K562 (cell line): Measurements from ENCODE around the gene MEOX2. TPM values are rescaled to one million over a fixed set of nuclear protein-coding genes. Genes with fewer than 3 reads are reported as not detected.

ENCODE experiments used
- ATAC-seq: fragments of 200-7000 bp; cut with Tn5 transposase; 3 replicates; pipeline ENCODE4 v1.9.1; 2020; ENCODE audit warnings: moderate library complexity
- BruUV-seq: library from RNA; stranded (reverse); fragments of 400-500 nt; replicated peaks from 2 replicates; lab custom pipeline; 2021; lab: Mats Ljungman, UMichigan
- CTCF ChIA-PET: fragments of 300-600 bp; formaldehyde crosslinking; extraction: SDS; loops from one replicate; lab custom pipeline; 2021; ENCODE audit warnings: low intra/inter-chr PET ratio; lab: Yijun Ruan, JAX
- POLR2A ChIA-PET: fragments of 300-600, 350-650 bp; sonication (Branson Sonifier 250); formaldehyde crosslinking; extraction: SDS; loops from one replicate; lab custom pipeline; 2021; ENCODE audit warnings: antibody characterized with exemption, inconsistent platforms; lab: Yijun Ruan, JAX
- DNase-seq, 4 experiments: peaks; one replicate each; pipeline versions ENCODE4 v3.0.0 to v3.0.0-alpha.2; 2011 to 2018; ENCODE audit warnings: low spot score in 3 of 4, mixed read lengths in 3 of 4; ENCODE audit errors: extremely low read depth in 1 of 4
- FAIRE-seq: peaks from 2 replicates; lab custom pipeline; 2011; peaks lifted over from hg19 to GRCh38; lab: Jason Lieb, UNC
- H2AFZ ChIP-seq: 2 replicates; pipeline ENCODE4 v1.6.0; 2011; ENCODE audit warnings: low read depth, low read length, control low read depth, inconsistent platforms
- H3K27ac ChIP-seq: fragments of 200-600 bp; 3 replicates; pipeline ENCODE4 v1.8.0; 2011; ENCODE audit warnings: low read depth, mild to moderate bottlenecking, control low read depth, inconsistent platforms, low read length, moderate library complexity, mixed read lengths; ENCODE audit errors: extremely low read depth
- H3K27me3 ChIP-seq, 2 experiments: fragments of 300-600 bp in 1 of 2; 2 replicates in 1 of 2; 3 replicates in 1 of 2; pipeline versions ENCODE4 v1.6.0 to v1.8.0; 2011; ENCODE audit warnings: inconsistent platforms in 2 of 2, low read length in 2 of 2, mild to moderate bottlenecking in 1 of 2, mixed read lengths in 1 of 2, moderate library complexity in 1 of 2; ENCODE audit not compliant: control insufficient read depth in 2 of 2, insufficient read depth in 2 of 2
- H3K36me3 ChIP-seq: fragments of 300-600 bp; 3 replicates; pipeline ENCODE4 v1.8.0; 2011; ENCODE audit warnings: mild to moderate bottlenecking, low read length, inconsistent platforms; ENCODE audit not compliant: control insufficient read depth, insufficient read depth
- H3K4me1 ChIP-seq, 2 experiments: fragments of 200-600 bp in 1 of 2; replicated peaks in 1 of 2; 2 replicates in 1 of 2; 3 replicates in 1 of 2; pipeline versions ENCODE4 v1.5.1 to v1.8.0; 2011; ENCODE audit warnings: inconsistent platforms in 2 of 2, low read length in 2 of 2, mild to moderate bottlenecking in 1 of 2, mixed read lengths in 1 of 2, moderate library complexity in 1 of 2; ENCODE audit not compliant: control insufficient read depth in 2 of 2, insufficient read depth in 2 of 2
- H3K4me2 ChIP-seq: 2 replicates; pipeline ENCODE4 v1.6.1; 2011; ENCODE audit warnings: low read length, control low read depth, inconsistent platforms, mixed read lengths; ENCODE audit not compliant: insufficient read depth
- H3K4me3 ChIP-seq: fragments of 200-600 bp; sonication (generic), shearing (Covaris generic); 2 replicates; pipeline ENCODE4 v1.5.1; 2016; ENCODE audit warnings: control low read depth, inconsistent platforms
- H3K79me2 ChIP-seq: fragments of 200-600 bp; 3 replicates; pipeline ENCODE4 v1.8.0; 2011; ENCODE audit warnings: low read length, inconsistent platforms; ENCODE audit not compliant: control insufficient read depth, insufficient read depth
- H3K9ac ChIP-seq, 2 experiments: 2 replicates each; pipeline versions ENCODE4 v1.6.0 to v1.6.1; 2011; ENCODE audit warnings: low read depth in 2 of 2, low read length in 2 of 2, control low read depth in 1 of 2, inconsistent platforms in 1 of 2, mild to moderate bottlenecking in 1 of 2, mixed read lengths in 1 of 2; ENCODE audit not compliant: insufficient read depth in 1 of 2
- H3K9me1 ChIP-seq: one replicate; pipeline ENCODE4 v1.6.0; 2011; ENCODE audit warnings: inconsistent platforms, mild to moderate bottlenecking, low read length, moderate library complexity; ENCODE audit not compliant: control insufficient read depth, insufficient read depth
- H3K9me3 ChIP-seq: replicated peaks from 2 replicates; pipeline ENCODE4 v1.5.1; 2011; ENCODE audit warnings: low read depth, low read length, inconsistent platforms; ENCODE audit not compliant: control insufficient read depth, insufficient read depth
- H4K20me1 ChIP-seq: replicated peaks from 2 replicates; pipeline ENCODE4 v1.6.1; 2011; ENCODE audit warnings: low read length, inconsistent platforms, mixed read lengths; ENCODE audit not compliant: control insufficient read depth, insufficient read depth
- FOXP1 ChIP-seq: sonication (generic); formaldehyde crosslinking; IDR thresholded peaks from 2 replicates; pipeline ENCODE4 v1.8.0; 2022; ENCODE audit warnings: mild to moderate bottlenecking, missing genetic modification reagents
- HDAC6 ChIP-seq: IDR thresholded peaks from 2 replicates; pipeline ENCODE4 v1.6.1; 2012; ENCODE audit warnings: low read depth, mild to moderate bottlenecking, control low read depth, inconsistent platforms, low read length, moderate library complexity
- SRSF3 ChIP-seq: fragments of 200-400 bp; formaldehyde crosslinking; IDR thresholded peaks from 2 replicates; pipeline ENCODE4 v1.6.1; 2016; ENCODE audit warnings: mild to moderate bottlenecking, low read length, moderate library complexity; ENCODE audit not compliant: insufficient read depth
- ZNF830 ChIP-seq: fragments of 250-450 bp; sonication (Bioruptor Pico); IDR thresholded peaks from 2 replicates; pipeline ENCODE4 v1.5.0; 2021; ENCODE audit warnings: mild to moderate bottlenecking
- WGBS: fragments of 100-300 bp; shearing (Covaris generic); methylation state at CpG from one replicate; pipeline ENCODE4 v1.1.6; 2016; ENCODE audit warnings: low coverage, mixed read lengths; ENCODE audit not compliant: insufficient coverage; ENCODE audit errors: missing lambda C conversion rate; 5-methylcytosine and 5-hydroxymethylcytosine counted together
- in situ Hi-C: fragments of 300-500 bp; cut with MboI; formaldehyde crosslinking; loops from 4 replicates; pipeline ENCODE4 v1.15.0; 2018; ENCODE audit warnings: inconsistent platforms, mixed read lengths
- intact Hi-C: fragments of 100-400 bp; cut with micrococcal nuclease; formaldehyde crosslinking; loops from 2 replicates; pipeline ENCODE4 v1.14.2; 2022
- polyA plus RNA-seq, 8 experiments: library from polyadenylated mRNA; depleted of rRNA in 4 of 8; stranded (reverse) in 5 of 8; unstranded in 3 of 8; fragments of >200 nt; fragmentation: Nextera tagmentation in 2 of 8; fragmentation: Illumina TruSeq in 1 of 8; extraction: Ambion mirVana in 2 of 8; extraction: Trizol in 1 of 8; gene quantifications; 2 replicates each; pipeline versions ENCODE4 v1.2.1 to v1.2.3, GENCODE V29; 2011 to 2014; ENCODE audit warnings: inconsistent platforms in 1 of 8, missing spikeins in 1 of 8
- total RNA-seq, 7 experiments: library from RNA; depleted of rRNA in 6 of 7; stranded (reverse); fragments of >200 nt in 6 of 7; fragmentation: Illumina TruSeq in 2 of 7; extraction: Trizol in 2 of 7; gene quantifications; 2 replicates each; pipeline versions ENCODE4 v1.2.1 to v1.2.3, GENCODE V29; 2011 to 2021; ENCODE audit warnings: low replicate concordance in 1 of 7
- TF ChIP-seq, protein P1 (sequence below): sonication (generic); formaldehyde crosslinking; IDR thresholded peaks from 2 replicates; pipeline ENCODE4 v1.8.1; 2023; ENCODE audit warnings: mild to moderate bottlenecking, missing genetic modification reagents
- TF ChIP-seq, protein P2 (sequence below), 2 experiments: fragments of 450-650 bp; IDR thresholded peaks; 2 replicates each; pipeline ENCODE4 v1.6.1; 2018; ENCODE audit warnings: mild to moderate bottlenecking in 2 of 2, low read depth in 1 of 2; ENCODE audit not compliant: partially characterized antibody in 2 of 2
- TF ChIP-seq, protein P3 (sequence below): fragments of 250-450 bp; sonication (Bioruptor Pico); IDR thresholded peaks from 2 replicates; pipeline ENCODE4 v1.5.0; 2021; ENCODE audit warnings: mild to moderate bottlenecking, borderline replicate concordance
- TF ChIP-seq, protein P4 (sequence below): fragments of 450-650 bp; formaldehyde crosslinking; IDR thresholded peaks from 2 replicates; pipeline ENCODE4 v1.4.0; 2020; ENCODE audit warnings: mild to moderate bottlenecking, moderate library complexity
- TF ChIP-seq, protein P5 (sequence below): fragments of 450-650 bp; IDR thresholded peaks from one replicate; pipeline ENCODE4 v1.6.1; 2018; ENCODE audit warnings: mild to moderate bottlenecking, moderate library complexity; ENCODE audit not compliant: partially characterized antibody

Gene MEOX2
- total and polyA plus RNA-seq, 9 of the 15 experiments (the other 6 are each of a cell fraction or from before 2014, with no cell fraction given): not detected

DNA sequence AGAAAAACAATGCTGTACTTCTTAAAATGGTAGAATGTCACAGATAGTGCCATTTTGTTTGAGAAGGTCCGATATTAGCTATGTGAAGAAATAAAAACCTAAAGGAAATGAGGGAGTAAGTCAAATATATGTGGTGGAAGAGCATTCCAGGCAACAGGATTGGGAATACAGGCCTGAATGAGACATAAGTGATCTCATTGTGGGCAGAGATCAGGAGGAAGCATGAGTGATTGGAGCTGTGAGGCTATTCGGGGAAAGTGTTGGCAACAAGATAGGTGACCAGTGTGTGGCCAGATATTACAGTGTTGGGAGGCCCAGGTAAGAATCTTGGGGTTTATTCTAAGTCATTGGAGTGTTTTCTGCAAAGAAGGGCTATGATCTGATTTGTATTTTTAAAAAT, 83.4 kb downstream of the MEOX2 start:
- TF ChIP-seq FOXP1 (CRISPR knock-in tag): no peak
- TF ChIP-seq, protein P1, sequence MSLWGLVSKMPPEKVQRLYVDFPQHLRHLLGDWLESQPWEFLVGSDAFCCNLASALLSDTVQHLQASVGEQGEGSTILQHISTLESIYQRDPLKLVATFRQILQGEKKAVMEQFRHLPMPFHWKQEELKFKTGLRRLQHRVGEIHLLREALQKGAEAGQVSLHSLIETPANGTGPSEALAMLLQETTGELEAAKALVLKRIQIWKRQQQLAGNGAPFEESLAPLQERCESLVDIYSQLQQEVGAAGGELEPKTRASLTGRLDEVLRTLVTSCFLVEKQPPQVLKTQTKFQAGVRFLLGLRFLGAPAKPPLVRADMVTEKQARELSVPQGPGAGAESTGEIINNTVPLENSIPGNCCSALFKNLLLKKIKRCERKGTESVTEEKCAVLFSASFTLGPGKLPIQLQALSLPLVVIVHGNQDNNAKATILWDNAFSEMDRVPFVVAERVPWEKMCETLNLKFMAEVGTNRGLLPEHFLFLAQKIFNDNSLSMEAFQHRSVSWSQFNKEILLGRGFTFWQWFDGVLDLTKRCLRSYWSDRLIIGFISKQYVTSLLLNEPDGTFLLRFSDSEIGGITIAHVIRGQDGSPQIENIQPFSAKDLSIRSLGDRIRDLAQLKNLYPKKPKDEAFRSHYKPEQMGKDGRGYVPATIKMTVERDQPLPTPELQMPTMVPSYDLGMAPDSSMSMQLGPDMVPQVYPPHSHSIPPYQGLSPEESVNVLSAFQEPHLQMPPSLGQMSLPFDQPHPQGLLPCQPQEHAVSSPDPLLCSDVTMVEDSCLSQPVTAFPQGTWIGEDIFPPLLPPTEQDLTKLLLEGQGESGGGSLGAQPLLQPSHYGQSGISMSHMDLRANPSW: no peak
- TF ChIP-seq HDAC6: no peak
- TF ChIP-seq, protein P2, sequence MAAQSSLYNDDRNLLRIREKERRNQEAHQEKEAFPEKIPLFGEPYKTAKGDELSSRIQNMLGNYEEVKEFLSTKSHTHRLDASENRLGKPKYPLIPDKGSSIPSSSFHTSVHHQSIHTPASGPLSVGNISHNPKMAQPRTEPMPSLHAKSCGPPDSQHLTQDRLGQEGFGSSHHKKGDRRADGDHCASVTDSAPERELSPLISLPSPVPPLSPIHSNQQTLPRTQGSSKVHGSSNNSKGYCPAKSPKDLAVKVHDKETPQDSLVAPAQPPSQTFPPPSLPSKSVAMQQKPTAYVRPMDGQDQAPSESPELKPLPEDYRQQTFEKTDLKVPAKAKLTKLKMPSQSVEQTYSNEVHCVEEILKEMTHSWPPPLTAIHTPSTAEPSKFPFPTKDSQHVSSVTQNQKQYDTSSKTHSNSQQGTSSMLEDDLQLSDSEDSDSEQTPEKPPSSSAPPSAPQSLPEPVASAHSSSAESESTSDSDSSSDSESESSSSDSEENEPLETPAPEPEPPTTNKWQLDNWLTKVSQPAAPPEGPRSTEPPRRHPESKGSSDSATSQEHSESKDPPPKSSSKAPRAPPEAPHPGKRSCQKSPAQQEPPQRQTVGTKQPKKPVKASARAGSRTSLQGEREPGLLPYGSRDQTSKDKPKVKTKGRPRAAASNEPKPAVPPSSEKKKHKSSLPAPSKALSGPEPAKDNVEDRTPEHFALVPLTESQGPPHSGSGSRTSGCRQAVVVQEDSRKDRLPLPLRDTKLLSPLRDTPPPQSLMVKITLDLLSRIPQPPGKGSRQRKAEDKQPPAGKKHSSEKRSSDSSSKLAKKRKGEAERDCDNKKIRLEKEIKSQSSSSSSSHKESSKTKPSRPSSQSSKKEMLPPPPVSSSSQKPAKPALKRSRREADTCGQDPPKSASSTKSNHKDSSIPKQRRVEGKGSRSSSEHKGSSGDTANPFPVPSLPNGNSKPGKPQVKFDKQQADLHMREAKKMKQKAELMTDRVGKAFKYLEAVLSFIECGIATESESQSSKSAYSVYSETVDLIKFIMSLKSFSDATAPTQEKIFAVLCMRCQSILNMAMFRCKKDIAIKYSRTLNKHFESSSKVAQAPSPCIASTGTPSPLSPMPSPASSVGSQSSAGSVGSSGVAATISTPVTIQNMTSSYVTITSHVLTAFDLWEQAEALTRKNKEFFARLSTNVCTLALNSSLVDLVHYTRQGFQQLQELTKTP (IDR thresholded peaks at IDR 0.05; ENCODE audit: low read depth in 1 of 2, partially characterized antibody in 2 of 2): no peak
- TF ChIP-seq, protein P3, sequence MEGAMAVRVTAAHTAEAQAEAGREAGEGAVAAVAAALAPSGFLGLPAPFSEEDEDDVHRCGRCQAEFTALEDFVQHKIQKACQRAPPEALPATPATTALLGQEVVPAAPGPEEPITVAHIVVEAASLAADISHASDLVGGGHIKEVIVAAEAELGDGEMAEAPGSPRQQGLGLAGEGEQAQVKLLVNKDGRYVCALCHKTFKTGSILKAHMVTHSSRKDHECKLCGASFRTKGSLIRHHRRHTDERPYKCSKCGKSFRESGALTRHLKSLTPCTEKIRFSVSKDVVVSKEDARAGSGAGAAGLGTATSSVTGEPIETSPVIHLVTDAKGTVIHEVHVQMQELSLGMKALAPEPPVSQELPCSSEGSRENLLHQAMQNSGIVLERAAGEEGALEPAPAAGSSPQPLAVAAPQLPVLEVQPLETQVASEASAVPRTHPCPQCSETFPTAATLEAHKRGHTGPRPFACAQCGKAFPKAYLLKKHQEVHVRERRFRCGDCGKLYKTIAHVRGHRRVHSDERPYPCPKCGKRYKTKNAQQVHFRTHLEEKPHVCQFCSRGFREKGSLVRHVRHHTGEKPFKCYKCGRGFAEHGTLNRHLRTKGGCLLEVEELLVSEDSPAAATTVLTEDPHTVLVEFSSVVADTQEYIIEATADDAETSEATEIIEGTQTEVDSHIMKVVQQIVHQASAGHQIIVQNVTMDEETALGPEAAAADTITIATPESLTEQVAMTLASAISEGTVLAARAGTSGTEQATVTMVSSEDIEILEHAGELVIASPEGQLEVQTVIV (CRISPR knock-in tag): no peak
- TF ChIP-seq, protein P4, sequence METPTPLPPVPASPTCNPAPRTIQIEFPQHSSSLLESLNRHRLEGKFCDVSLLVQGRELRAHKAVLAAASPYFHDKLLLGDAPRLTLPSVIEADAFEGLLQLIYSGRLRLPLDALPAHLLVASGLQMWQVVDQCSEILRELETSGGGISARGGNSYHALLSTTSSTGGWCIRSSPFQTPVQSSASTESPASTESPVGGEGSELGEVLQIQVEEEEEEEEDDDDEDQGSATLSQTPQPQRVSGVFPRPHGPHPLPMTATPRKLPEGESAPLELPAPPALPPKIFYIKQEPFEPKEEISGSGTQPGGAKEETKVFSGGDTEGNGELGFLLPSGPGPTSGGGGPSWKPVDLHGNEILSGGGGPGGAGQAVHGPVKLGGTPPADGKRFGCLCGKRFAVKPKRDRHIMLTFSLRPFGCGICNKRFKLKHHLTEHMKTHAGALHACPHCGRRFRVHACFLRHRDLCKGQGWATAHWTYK (CRISPR knock-in tag): no peak
- TF ChIP-seq SRSF3: no peak
- TF ChIP-seq ZNF830 (CRISPR knock-in tag): no peak
- TF ChIP-seq, protein P5, sequence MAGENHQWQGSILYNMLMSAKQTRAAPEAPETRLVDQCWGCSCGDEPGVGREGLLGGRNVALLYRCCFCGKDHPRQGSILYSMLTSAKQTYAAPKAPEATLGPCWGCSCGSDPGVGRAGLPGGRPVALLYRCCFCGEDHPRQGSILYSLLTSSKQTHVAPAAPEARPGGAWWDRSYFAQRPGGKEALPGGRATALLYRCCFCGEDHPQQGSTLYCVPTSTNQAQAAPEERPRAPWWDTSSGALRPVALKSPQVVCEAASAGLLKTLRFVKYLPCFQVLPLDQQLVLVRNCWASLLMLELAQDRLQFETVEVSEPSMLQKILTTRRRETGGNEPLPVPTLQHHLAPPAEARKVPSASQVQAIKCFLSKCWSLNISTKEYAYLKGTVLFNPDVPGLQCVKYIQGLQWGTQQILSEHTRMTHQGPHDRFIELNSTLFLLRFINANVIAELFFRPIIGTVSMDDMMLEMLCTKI: no peak
- Histone ChIP-seq H3K9ac (no peak overlapping the region), H3K9me3 (no peaks in the 10 kb centered on the region; the same call in none of the 2 replicates), H3K27ac (no peak overlapping the region), H3K79me2 (no peaks in the 10 kb centered on the region), H3K4me1 (no peaks in the 10 kb centered on the region), H4K20me1 (no peaks in the 10 kb centered on the region), H3K36me3 (no peaks in the 10 kb centered on the region), H3K9me1 (no peaks in the 10 kb centered on the region), H3K4me3 (no peak overlapping the region), H3K4me2 (no peak overlapping the region), H3K27me3 (no peaks in the 10 kb centered on the region), H2AFZ (no peak overlapping the region)
- WGBS: 0% methylated on average over 2 of the region's 2 CpGs
- FAIRE-seq (no peak), ATAC-seq (no peak), DNase-seq (no peak)
- ChIA-PET POLR2A (no interaction called here), CTCF (no interaction called here)
- intact Hi-C loops: loop anchor here (10.0 kb wide), 1 partner anchor 462 kb away; no protein-coding TSS in a partner anchor
- in situ Hi-C loops: no loop called here
- no TSS peak for BruUV-seq
